K562 (cell line): ENCODE results near the gene ZCWPW1.

Source experiments
- EP300 ChIP-seq: IDR thresholded peaks from 2 replicates; pipeline ENCODE4 v1.6.1; 2012; ENCODE audit warnings: low read length, improper control_type of control experiment
- MED1 ChIP-seq: sonication (generic); formaldehyde crosslinking; IDR thresholded peaks from 2 replicates; pipeline ENCODE4 v1.8.1; 2023; ENCODE audit warnings: missing genetic modification reagents, borderline replicate concordance
- POLR2A ChIP-seq: fragments of 450-650 bp; conservative IDR thresholded peaks from 2 replicates; pipeline ENCODE4 v1.6.1; 2016
- POLR2AphosphoS5 ChIP-seq: IDR thresholded peaks from 2 replicates; pipeline ENCODE4 v1.6.1; 2011; ENCODE audit warnings: mild to moderate bottlenecking, low read depth, low read length, moderate library complexity; ENCODE audit not compliant: control insufficient read depth, insufficient read depth
- PREB ChIP-seq: sonication (generic); formaldehyde crosslinking; IDR thresholded peaks from 2 replicates; pipeline ENCODE4 v1.8.1; 2023; ENCODE audit warnings: mild to moderate bottlenecking, missing genetic modification reagents
- ZNF232 ChIP-seq: sonication (generic); formaldehyde crosslinking; IDR thresholded peaks from 2 replicates; pipeline ENCODE4 v1.8.0; 2022; ENCODE audit warnings: mild to moderate bottlenecking, missing genetic modification reagents
- TF ChIP-seq, protein P1 (sequence below), 2 experiments: fragments of 450-650 bp; formaldehyde crosslinking in 1 of 2; IDR thresholded peaks; 2 replicates each; pipeline versions ENCODE4 v1.4.0 to v1.6.1; 2014 to 2020; ENCODE audit warnings: mild to moderate bottlenecking in 2 of 2, borderline replicate concordance in 1 of 2, low read depth in 1 of 2
- TF ChIP-seq, protein P2 (sequence below), 3 experiments: IDR thresholded peaks in 2 of 3; conservative IDR thresholded peaks in 1 of 3; 2 replicates each; pipeline ENCODE4 v1.5.1; 2011 to 2012; ENCODE audit warnings: low read length in 3 of 3, mild to moderate bottlenecking in 3 of 3, control low read depth in 2 of 3, improper control_type of control experiment in 1 of 3, inconsistent platforms in 1 of 3, low read depth in 1 of 3, mixed read lengths in 1 of 3, moderate library complexity in 1 of 3; ENCODE audit not compliant: insufficient read depth in 2 of 3
- TF ChIP-seq, protein P3 (sequence below): sonication (generic); formaldehyde crosslinking; IDR thresholded peaks from 2 replicates; pipeline ENCODE4 v1.8.0; 2022; ENCODE audit warnings: missing genetic modification reagents, mild to moderate bottlenecking, borderline replicate concordance
- TF ChIP-seq, protein P4 (sequence below): fragments of 450-650 bp; IDR thresholded peaks from 2 replicates; pipeline ENCODE4 v1.6.1; 2016; ENCODE audit warnings: borderline replicate concordance

- TF ChIP-seq POLR2AphosphoS5 (no peak; the same call in 1 of the 2 replicates), EP300 (no peak; the same call in 1 of the 2 replicates), ZNF232 (CRISPR knock-in tag) (no peak), PREB (CRISPR knock-in tag) (no peak), POLR2A (peak; percentile 75), MED1 (no peak)
- TF ChIP-seq, protein P1, sequence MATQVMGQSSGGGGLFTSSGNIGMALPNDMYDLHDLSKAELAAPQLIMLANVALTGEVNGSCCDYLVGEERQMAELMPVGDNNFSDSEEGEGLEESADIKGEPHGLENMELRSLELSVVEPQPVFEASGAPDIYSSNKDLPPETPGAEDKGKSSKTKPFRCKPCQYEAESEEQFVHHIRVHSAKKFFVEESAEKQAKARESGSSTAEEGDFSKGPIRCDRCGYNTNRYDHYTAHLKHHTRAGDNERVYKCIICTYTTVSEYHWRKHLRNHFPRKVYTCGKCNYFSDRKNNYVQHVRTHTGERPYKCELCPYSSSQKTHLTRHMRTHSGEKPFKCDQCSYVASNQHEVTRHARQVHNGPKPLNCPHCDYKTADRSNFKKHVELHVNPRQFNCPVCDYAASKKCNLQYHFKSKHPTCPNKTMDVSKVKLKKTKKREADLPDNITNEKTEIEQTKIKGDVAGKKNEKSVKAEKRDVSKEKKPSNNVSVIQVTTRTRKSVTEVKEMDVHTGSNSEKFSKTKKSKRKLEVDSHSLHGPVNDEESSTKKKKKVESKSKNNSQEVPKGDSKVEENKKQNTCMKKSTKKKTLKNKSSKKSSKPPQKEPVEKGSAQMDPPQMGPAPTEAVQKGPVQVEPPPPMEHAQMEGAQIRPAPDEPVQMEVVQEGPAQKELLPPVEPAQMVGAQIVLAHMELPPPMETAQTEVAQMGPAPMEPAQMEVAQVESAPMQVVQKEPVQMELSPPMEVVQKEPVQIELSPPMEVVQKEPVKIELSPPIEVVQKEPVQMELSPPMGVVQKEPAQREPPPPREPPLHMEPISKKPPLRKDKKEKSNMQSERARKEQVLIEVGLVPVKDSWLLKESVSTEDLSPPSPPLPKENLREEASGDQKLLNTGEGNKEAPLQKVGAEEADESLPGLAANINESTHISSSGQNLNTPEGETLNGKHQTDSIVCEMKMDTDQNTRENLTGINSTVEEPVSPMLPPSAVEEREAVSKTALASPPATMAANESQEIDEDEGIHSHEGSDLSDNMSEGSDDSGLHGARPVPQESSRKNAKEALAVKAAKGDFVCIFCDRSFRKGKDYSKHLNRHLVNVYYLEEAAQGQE (IDR thresholded peaks at IDR 0.05; ENCODE audit: borderline replicate concordance): no peak
- TF ChIP-seq, protein P1 (CRISPR knock-in tag; IDR thresholded peaks at IDR 0.05; ENCODE audit: low read depth): peak; percentile 71
- TF ChIP-seq, protein P2, sequence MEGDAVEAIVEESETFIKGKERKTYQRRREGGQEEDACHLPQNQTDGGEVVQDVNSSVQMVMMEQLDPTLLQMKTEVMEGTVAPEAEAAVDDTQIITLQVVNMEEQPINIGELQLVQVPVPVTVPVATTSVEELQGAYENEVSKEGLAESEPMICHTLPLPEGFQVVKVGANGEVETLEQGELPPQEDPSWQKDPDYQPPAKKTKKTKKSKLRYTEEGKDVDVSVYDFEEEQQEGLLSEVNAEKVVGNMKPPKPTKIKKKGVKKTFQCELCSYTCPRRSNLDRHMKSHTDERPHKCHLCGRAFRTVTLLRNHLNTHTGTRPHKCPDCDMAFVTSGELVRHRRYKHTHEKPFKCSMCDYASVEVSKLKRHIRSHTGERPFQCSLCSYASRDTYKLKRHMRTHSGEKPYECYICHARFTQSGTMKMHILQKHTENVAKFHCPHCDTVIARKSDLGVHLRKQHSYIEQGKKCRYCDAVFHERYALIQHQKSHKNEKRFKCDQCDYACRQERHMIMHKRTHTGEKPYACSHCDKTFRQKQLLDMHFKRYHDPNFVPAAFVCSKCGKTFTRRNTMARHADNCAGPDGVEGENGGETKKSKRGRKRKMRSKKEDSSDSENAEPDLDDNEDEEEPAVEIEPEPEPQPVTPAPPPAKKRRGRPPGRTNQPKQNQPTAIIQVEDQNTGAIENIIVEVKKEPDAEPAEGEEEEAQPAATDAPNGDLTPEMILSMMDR (IDR thresholded peaks at IDR 0.05 in 2 of 3, conservative IDR thresholded peaks at IDR 0.05 in 1 of 3; ENCODE audit: insufficient read depth in 2 of 3, low read depth in 1 of 3, low read length in 3 of 3): 0 out of 6 replicates have a peak, but pooled peaks of 1 of the 3 experiments have one; percentile 1
- TF ChIP-seq, protein P3, sequence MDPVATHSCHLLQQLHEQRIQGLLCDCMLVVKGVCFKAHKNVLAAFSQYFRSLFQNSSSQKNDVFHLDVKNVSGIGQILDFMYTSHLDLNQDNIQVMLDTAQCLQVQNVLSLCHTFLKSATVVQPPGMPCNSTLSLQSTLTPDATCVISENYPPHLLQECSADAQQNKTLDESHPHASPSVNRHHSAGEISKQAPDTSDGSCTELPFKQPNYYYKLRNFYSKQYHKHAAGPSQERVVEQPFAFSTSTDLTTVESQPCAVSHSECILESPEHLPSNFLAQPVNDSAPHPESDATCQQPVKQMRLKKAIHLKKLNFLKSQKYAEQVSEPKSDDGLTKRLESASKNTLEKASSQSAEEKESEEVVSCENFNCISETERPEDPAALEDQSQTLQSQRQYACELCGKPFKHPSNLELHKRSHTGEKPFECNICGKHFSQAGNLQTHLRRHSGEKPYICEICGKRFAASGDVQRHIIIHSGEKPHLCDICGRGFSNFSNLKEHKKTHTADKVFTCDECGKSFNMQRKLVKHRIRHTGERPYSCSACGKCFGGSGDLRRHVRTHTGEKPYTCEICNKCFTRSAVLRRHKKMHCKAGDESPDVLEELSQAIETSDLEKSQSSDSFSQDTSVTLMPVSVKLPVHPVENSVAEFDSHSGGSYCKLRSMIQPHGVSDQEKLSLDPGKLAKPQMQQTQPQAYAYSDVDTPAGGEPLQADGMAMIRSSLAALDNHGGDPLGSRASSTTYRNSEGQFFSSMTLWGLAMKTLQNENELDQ (CRISPR knock-in tag): no peak
- TF ChIP-seq, protein P4, sequence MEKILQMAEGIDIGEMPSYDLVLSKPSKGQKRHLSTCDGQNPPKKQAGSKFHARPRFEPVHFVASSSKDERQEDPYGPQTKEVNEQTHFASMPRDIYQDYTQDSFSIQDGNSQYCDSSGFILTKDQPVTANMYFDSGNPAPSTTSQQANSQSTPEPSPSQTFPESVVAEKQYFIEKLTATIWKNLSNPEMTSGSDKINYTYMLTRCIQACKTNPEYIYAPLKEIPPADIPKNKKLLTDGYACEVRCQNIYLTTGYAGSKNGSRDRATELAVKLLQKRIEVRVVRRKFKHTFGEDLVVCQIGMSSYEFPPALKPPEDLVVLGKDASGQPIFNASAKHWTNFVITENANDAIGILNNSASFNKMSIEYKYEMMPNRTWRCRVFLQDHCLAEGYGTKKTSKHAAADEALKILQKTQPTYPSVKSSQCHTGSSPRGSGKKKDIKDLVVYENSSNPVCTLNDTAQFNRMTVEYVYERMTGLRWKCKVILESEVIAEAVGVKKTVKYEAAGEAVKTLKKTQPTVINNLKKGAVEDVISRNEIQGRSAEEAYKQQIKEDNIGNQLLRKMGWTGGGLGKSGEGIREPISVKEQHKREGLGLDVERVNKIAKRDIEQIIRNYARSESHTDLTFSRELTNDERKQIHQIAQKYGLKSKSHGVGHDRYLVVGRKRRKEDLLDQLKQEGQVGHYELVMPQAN: no peak
Observed at GRCh38 chr7:100429637-100430492, 1.4 kb upstream of the ZCWPW1 start, which contains the start of gene MEPCE.
